WTC11 (cell line): Measurements from ENCODE around the gene LY6G5C.

Source experiments
- FOXP1 ChIP-seq: sonication (generic); formaldehyde crosslinking; IDR thresholded peaks from 2 replicates; pipeline ENCODE4 v1.8.0; 2022; ENCODE audit warnings: missing genetic modification reagents, mild to moderate bottlenecking, moderate library complexity, borderline replicate concordance
- TP53 ChIP-seq: sonication (generic); formaldehyde crosslinking; IDR thresholded peaks from 2 replicates; pipeline ENCODE4 v1.8.1; 2023; ENCODE audit warnings: mild to moderate bottlenecking, missing genetic modification reagents
- ZBTB21 ChIP-seq: sonication (generic); formaldehyde crosslinking; IDR thresholded peaks from 2 replicates; pipeline ENCODE4 v1.8.1; 2023; ENCODE audit warnings: mild to moderate bottlenecking, missing genetic modification reagents, borderline replicate concordance
- TF ChIP-seq, protein P1 (sequence below): fragments of 200-600 bp; IDR thresholded peaks from 2 replicates; pipeline ENCODE4 v1.8.0; 2022; ENCODE audit warnings: antibody characterized with exemption
- TF ChIP-seq, protein P2 (sequence below): sonication (generic); formaldehyde crosslinking; IDR thresholded peaks from 2 replicates; pipeline ENCODE4 v1.8.0; 2023; ENCODE audit warnings: missing genetic modification reagents
- TF ChIP-seq, protein P3 (sequence below): fragments of 250-450 bp; sonication (Bioruptor Pico); IDR thresholded peaks from 2 replicates; pipeline ENCODE4 v1.9.0; 2021; ENCODE audit warnings: moderate library complexity, mild to moderate bottlenecking, inconsistent platforms, borderline replicate concordance

DNA sequence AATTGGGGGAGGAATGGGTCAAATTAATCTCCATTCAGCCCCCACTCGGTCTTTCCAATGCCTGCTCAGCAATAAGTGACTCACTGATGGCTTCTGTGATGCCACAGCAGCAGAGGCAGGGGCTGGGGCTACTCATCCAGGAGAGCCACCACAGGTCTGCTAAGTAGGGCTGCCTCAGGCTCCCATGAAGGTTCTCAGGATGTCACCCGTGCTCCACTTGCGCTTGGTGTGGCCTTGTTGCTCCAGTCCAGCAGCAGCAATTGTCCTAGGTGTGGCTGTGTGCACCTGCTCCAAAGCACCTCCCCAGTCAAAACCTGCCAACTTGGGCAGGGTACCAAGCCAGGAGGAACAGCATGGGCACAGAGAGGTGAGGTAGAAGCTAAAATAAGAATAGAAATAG lies 41.3 kb upstream of the LY6G5C start:
- TF ChIP-seq, protein P1, sequence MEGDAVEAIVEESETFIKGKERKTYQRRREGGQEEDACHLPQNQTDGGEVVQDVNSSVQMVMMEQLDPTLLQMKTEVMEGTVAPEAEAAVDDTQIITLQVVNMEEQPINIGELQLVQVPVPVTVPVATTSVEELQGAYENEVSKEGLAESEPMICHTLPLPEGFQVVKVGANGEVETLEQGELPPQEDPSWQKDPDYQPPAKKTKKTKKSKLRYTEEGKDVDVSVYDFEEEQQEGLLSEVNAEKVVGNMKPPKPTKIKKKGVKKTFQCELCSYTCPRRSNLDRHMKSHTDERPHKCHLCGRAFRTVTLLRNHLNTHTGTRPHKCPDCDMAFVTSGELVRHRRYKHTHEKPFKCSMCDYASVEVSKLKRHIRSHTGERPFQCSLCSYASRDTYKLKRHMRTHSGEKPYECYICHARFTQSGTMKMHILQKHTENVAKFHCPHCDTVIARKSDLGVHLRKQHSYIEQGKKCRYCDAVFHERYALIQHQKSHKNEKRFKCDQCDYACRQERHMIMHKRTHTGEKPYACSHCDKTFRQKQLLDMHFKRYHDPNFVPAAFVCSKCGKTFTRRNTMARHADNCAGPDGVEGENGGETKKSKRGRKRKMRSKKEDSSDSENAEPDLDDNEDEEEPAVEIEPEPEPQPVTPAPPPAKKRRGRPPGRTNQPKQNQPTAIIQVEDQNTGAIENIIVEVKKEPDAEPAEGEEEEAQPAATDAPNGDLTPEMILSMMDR: no peak
- TF ChIP-seq, protein P2, sequence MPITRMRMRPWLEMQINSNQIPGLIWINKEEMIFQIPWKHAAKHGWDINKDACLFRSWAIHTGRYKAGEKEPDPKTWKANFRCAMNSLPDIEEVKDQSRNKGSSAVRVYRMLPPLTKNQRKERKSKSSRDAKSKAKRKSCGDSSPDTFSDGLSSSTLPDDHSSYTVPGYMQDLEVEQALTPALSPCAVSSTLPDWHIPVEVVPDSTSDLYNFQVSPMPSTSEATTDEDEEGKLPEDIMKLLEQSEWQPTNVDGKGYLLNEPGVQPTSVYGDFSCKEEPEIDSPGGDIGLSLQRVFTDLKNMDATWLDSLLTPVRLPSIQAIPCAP (CRISPR knock-in tag): no peak
- TF ChIP-seq, protein P3, sequence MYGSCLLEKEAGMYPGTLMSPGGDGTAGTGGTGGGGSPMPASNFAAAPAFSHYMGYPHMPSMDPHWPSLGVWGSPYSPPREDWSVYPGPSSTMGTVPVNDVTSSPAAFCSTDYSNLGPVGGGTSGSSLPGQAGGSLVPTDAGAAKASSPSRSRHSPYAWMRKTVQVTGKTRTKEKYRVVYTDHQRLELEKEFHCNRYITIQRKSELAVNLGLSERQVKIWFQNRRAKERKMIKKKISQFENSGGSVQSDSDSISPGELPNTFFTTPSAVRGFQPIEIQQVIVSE: no peak
- TF ChIP-seq TP53 (CRISPR knock-in tag) (no peak), FOXP1 (no peak), ZBTB21 (CRISPR knock-in tag) (no peak)
